Panc1 (cell line): ENCODE data around the gene C2CD2. TPM values are rescaled to one million over a fixed set of nuclear protein-coding genes. Genes with fewer than 3 reads are reported as not detected.

Experiments used
- ATAC-seq: fragments of 200-7000 bp; cut with Tn5 transposase; 2 replicates; pipeline ENCODE4 v1.9.1; 2020; ENCODE audit warnings: mild to moderate bottlenecking, moderate library complexity
- BruUV-seq: library from RNA; stranded (reverse); fragments of 400-500 nt; replicated peaks from 2 replicates; lab custom pipeline; 2021; lab: Mats Ljungman, UMichigan
- CTCF ChIA-PET: fragments of 300-600 bp; sonication (Branson Sonifier 250); formaldehyde crosslinking; loops from one replicate; lab custom pipeline; 2022; ENCODE audit warnings: antibody characterized with exemption; lab: Charles Lee
- POLR2A ChIA-PET: fragments of 300-600 bp; sonication (Branson Sonifier 250); formaldehyde crosslinking; loops from one replicate; lab custom pipeline; 2022; ENCODE audit warnings: antibody characterized with exemption; lab: Charles Lee
- DNase-seq: peaks from one replicate; pipeline ENCODE4 v3.0.0-alpha.2; 2010; ENCODE audit warnings: low read depth, low spot score
- H3K27ac ChIP-seq: 2 replicates; pipeline ENCODE4 v1.5.1; 2011; ENCODE audit warnings: mild to moderate bottlenecking, low read length, inconsistent platforms
- H3K27me3 ChIP-seq: fragments of 200-500 bp; sonication (Bioruptor generic); 2 replicates; pipeline ENCODE4 v1.6.0; 2014; ENCODE audit warnings: low read length, inconsistent platforms; ENCODE audit not compliant: control insufficient read depth, insufficient read depth
- H3K36me3 ChIP-seq: fragments of 200-500 bp; sonication (Bioruptor generic); 2 replicates; pipeline ENCODE4 v1.5.1; 2014; ENCODE audit warnings: inconsistent platforms, mild to moderate bottlenecking, low read length, moderate library complexity; ENCODE audit not compliant: control insufficient read depth, insufficient read depth
- H3K4me1 ChIP-seq: 2 replicates; pipeline ENCODE4 v1.5.1; 2011; ENCODE audit warnings: inconsistent platforms, mild to moderate bottlenecking, low read length, moderate library complexity; ENCODE audit not compliant: control insufficient read depth, insufficient read depth
- H3K4me3 ChIP-seq, 2 experiments: 2 replicates each; pipeline ENCODE4 v1.5.1; 2011 to 2012; ENCODE audit warnings: low read depth in 2 of 2, low read length in 2 of 2, mild to moderate bottlenecking in 2 of 2, inconsistent platforms in 1 of 2, moderate library complexity in 1 of 2
- H3K9me3 ChIP-seq: fragments of 200-500 bp; sonication (Bioruptor generic); 2 replicates; pipeline ENCODE4 v1.5.1; 2014; ENCODE audit warnings: low read depth, mild to moderate bottlenecking, inconsistent platforms, low read length, moderate library complexity; ENCODE audit not compliant: control insufficient read depth, insufficient read depth
- POLR2AphosphoS5 ChIP-seq: IDR thresholded peaks from 2 replicates; pipeline ENCODE4 v1.6.1; 2012; ENCODE audit warnings: mild to moderate bottlenecking, low read depth, low read length, moderate library complexity
- REST ChIP-seq, 2 experiments: IDR thresholded peaks; 2 replicates each; pipeline ENCODE4 v1.6.1; 2011 to 2012; ENCODE audit warnings: low read depth in 2 of 2, control low read depth in 1 of 2, low read length in 1 of 2, mild to moderate bottlenecking in 1 of 2, moderate library complexity in 1 of 2; ENCODE audit not compliant: insufficient read depth in 1 of 2
- SIN3A ChIP-seq: IDR thresholded peaks from 2 replicates; pipeline ENCODE4 v1.6.1; 2012; ENCODE audit warnings: low read depth, mild to moderate bottlenecking, low read length, moderate library complexity, borderline replicate concordance; ENCODE audit not compliant: insufficient read depth
- TCF7L2 ChIP-seq: IDR thresholded peaks from 2 replicates; pipeline ENCODE4 v1.6.1; 2011; ENCODE audit warnings: mild to moderate bottlenecking, low read depth, low read length, inconsistent platforms
- in situ Hi-C: cut with HindIII; loops from 2 replicates; pipeline ENCODE4 v1.10.0; 2016; ENCODE audit warnings: low sequenced_read_pairs, low pct_unique_long_range_greater_than_20kb
- intact Hi-C: fragments of 100-400 bp; cut with micrococcal nuclease; formaldehyde crosslinking; loops from one replicate; pipeline ENCODE4 v1.10.0; 2022; ENCODE audit not compliant: unreplicated experiment
- total RNA-seq: library from RNA; stranded (reverse); gene quantifications from one replicate; pipeline ENCODE4 v1.2.1, GENCODE V29; 2021; ENCODE audit not compliant: unreplicated experiment
- TF ChIP-seq, protein P1 (sequence below): fragments of 450-650 bp; IDR thresholded peaks from 2 replicates; pipeline ENCODE4 v1.5.1; 2017; ENCODE audit warnings: mild to moderate bottlenecking

Gene C2CD2
- total RNA-seq, 1 experiment from 2014 or later = 14.0 TPM

DNA sequence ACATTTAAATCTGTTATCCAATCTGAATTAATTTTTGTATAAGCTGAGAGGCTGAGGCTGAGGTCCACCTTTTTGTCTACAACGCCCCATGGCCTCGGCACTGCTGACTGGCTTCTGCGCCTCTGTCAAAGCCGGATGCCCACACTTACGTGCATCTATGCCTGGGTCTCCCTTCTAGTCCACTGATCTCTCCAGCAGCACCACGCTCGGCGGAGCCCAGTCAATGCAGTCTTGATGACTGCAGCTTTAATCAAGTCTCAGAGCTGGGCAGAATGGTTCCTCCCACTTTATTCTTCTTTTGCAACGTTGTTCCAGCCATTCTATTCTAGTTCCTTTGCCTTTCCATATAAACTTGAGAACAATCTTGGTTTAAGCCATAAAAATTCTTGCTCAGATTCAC lies 84.0 kb downstream of the C2CD2 start:
- no peaks in the 10 kb centered on the region for H3K27me3 ChIP-seq
- CTCF ChIA-PET = no interaction called here
- intact Hi-C loops (no loop called here), in situ Hi-C loops (no loop called here)
- no TSS peak for BruUV-seq
- no peak overlapping the region for H3K27ac ChIP-seq
- no peak overlapping the region for H3K4me3 ChIP-seq
- H3K9me3 ChIP-seq = no peaks in the 10 kb centered on the region
- POLR2A ChIA-PET = no interaction called here
- no peak for DNase-seq
- H3K36me3 ChIP-seq = no peaks in the 10 kb centered on the region
- H3K4me1 ChIP-seq = no peaks in the 10 kb centered on the region
- no peak for TF ChIP-seq SIN3A
- TF ChIP-seq POLR2AphosphoS5 = no peak
- no peak for TF ChIP-seq TCF7L2
- no peak for TF ChIP-seq REST (IDR thresholded peaks at IDR 0.05; ENCODE audit: insufficient read depth in 1 of 2, low read depth in 2 of 2, low read length in 1 of 2)
- ATAC-seq = no peak

- no peak for TF ChIP-seq REST (IDR thresholded peaks at IDR 0.05; ENCODE audit: insufficient read depth in 1 of 2, low read depth in 2 of 2, low read length in 1 of 2)
- TF ChIP-seq SIN3A = no peak
- TF ChIP-seq, protein P1, sequence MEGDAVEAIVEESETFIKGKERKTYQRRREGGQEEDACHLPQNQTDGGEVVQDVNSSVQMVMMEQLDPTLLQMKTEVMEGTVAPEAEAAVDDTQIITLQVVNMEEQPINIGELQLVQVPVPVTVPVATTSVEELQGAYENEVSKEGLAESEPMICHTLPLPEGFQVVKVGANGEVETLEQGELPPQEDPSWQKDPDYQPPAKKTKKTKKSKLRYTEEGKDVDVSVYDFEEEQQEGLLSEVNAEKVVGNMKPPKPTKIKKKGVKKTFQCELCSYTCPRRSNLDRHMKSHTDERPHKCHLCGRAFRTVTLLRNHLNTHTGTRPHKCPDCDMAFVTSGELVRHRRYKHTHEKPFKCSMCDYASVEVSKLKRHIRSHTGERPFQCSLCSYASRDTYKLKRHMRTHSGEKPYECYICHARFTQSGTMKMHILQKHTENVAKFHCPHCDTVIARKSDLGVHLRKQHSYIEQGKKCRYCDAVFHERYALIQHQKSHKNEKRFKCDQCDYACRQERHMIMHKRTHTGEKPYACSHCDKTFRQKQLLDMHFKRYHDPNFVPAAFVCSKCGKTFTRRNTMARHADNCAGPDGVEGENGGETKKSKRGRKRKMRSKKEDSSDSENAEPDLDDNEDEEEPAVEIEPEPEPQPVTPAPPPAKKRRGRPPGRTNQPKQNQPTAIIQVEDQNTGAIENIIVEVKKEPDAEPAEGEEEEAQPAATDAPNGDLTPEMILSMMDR = no peak
- no peak for TF ChIP-seq POLR2AphosphoS5
- TF ChIP-seq TCF7L2 = no peak
These were observed 85.6 kb downstream of the C2CD2 start for GRCh38 chr21:41868062-41868710.

More at GRCh38 chr21:41868062-41868710, 85.6 kb downstream of the C2CD2 start:
- intact Hi-C loops (no loop called here), in situ Hi-C loops (no loop called here)
- DNase-seq (no peak), ATAC-seq (no peak)
- Histone ChIP-seq H3K27ac (no peak overlapping the region), H3K36me3 (no peaks in the 10 kb centered on the region), H3K9me3 (no peaks in the 10 kb centered on the region), H3K4me1 (peaks cover 5% of the 10 kb centered on the region), H3K4me3 (no peak overlapping the region), H3K27me3 (no peaks in the 10 kb centered on the region)
- BruUV-seq = no TSS peak
- CTCF ChIA-PET = no interaction called here
- POLR2A ChIA-PET = interaction anchor here (0.6 to 0.7 kb wide), 2 partner anchors 21 to 253 kb away, joined by 3 to 4 read pairs; no protein-coding TSS in a partner anchor
